GM19023 (cell line): Measurements from ENCODE around the gene NAA40.

ENCODE experiments used
- ATAC-seq: cut with Tn5 transposase; IDR thresholded peaks from one replicate; pipeline ENCODE4 v1.9.1; 2021; ENCODE audit warnings: mild to moderate bottlenecking, moderate library complexity; ENCODE audit not compliant: unreplicated experiment

The NAA40 gene

DNA sequence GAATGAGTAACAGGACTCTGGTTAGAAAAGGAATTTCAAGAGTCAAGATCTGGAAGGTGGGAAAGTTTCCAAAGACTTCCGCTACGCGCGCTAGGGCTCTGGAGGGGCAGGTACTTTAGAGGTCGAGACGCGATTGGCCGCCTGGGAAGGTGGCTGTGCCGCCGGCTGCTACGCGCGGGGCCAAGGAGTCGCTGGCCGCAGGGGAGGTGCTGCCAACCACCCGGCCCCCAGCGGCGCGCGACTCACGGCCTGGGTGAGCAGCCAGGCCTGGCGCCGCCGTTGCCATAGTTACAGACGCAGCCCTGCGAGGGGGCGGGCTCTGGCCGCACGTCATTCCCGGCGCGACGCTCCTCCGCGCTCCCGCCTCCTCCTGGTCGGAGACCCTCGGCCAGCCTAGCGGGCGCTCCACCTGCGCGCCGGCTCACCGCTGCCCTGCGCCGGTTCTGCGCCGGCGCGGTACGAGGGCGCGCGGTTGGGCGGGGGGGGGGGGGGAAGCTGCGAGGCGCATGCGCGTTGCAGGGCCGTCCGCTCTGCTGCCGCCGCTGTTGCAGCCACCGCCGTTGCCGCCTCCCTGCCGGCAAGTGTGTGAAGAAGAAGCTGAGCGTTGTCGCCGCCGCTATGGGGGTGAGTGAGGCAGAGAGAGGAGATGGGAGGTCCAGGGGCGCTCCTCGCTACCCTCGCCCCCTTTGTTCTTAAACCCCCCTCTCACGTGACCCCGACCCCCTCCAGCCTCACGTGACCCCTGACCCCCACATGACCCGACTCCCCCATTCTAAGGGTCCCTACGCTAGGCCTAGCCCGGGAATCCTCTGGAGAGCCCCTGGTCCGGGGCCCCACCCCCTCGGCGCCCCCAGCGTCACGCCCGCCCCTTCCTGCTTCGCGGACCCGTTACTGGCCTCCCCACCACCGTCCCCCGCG lies at the start of gene NAA40:
Gene NAA40 (plus strand): TSS at position 524 of the 918 bp plus-strand sequence. CDS start 95 bp downstream, at position 619.
- ATAC-seq, result peak; percentile 88

- ATAC-seq, result no peak
Observed at GRCh38 chr11:63889344-63889743, 49.5 kb upstream of the NAA40 start.

GRCh38 chr11:63890368-63890767 lies 48.4 kb upstream of the NAA40 start:
- no peak for ATAC-seq

- ATAC-seq, result no peak
Observed at GRCh38 chr11:63892228-63892627, 46.6 kb upstream of the NAA40 start.

- ATAC-seq, result no peak
Observed at GRCh38 chr11:63893355-63893754, 45.4 kb upstream of the NAA40 start.

DNA sequence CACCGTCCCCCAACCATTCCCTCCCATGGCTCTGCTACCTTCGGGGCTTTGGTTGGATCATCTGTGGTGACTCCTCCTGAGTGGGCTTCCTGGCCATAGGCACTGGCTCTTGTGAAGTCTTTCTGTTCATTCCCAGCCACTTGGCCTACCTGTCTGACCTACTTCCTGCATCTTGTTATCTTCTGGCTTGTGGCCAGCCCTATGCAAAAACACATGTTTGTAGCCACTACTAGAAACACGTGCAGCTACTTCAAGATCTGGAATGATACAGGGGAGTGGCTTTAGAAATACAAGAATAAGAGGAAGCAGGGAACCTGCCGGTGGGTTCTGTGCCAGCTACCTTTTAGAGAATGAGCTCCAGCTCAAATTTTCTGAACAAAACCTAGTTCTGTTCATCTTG lies 42.7 kb upstream of the NAA40 start:
- no peak for ATAC-seq

GRCh38 chr11:63897459-63898146 lies 41.2 kb upstream of the NAA40 start:
- ATAC-seq, result no peak

DNA sequence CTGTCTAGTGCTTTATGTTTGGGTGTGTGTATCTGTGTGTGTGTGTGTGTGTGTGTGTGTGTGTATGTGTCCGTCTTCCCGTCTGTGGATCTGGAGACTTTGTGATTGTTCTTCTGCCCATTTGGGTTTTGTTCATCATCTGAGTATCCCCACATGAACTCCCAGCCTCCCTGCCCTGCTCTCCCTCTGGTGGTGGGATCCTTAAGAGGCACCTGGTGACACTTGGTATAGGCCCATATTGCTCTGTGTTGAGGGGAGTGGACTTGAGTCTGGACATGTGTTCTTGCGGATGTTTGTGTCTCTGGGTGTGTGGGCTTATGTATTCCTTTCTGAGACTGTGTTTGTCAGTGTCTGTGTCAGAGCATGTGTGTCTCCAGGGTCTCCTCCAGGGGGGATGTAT lies 37.1 kb upstream of the NAA40 start:
- no peak for ATAC-seq

DNA sequence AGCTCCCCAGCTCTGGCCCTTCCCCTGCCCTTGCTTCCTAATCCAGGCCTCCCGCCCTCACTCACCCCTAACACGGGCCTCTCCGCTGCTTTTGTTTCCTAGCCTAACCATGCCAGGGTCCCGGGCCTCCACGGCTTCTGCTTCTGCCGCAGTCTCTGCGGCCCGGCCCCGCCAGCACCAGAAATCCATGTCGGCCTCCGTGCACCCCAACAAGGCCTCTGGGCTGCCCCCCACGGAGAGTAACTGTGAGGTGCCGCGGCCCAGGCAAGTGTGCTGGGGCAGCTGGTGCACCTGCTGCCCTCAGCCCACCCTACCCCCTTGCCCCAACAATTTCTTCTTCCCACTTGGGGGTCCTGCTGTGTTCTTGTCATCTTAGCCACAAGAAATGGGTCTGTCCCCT lies 34.9 kb upstream of the NAA40 start:
- no peak for ATAC-seq

DNA sequence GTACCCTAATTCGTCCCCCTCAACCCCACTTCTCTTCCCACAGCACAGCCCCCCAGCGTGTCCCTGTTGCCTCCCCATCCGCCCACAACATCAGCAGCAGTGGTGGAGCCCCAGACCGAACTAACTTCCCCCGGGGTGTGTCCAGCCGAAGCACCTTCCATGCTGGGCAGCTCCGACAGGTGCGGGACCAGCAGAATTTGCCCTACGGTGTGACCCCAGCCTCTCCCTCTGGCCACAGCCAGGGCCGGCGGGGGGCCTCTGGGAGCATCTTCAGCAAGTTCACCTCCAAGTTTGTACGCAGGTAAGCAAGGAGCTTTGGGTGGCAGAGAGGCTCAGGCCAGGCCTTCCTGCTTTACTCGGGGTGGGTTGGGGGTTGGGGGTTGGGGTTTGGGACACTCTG lies 34.1 kb upstream of the NAA40 start:
- ATAC-seq, result no peak

DNA sequence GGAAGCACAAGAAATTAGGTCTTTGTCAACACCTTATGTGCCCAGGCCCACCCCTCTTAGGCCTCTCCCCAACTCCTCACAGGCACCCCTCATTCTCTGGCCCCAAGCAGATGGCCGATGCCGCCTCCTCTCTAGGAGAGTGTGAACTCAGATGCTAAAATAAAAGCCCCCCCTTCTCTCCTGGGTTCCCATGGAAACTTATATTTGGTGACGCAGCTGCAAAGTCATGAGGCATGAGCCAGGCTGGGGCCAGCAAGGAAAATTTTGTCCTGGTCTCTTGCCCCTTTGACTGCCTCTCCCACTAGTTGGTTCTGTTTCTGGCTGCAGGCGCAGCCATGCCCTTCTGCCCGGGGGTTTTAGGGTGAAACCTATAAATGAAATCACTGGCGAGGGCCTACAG lies 33.6 kb upstream of the NAA40 start:
- no peak for ATAC-seq

DNA sequence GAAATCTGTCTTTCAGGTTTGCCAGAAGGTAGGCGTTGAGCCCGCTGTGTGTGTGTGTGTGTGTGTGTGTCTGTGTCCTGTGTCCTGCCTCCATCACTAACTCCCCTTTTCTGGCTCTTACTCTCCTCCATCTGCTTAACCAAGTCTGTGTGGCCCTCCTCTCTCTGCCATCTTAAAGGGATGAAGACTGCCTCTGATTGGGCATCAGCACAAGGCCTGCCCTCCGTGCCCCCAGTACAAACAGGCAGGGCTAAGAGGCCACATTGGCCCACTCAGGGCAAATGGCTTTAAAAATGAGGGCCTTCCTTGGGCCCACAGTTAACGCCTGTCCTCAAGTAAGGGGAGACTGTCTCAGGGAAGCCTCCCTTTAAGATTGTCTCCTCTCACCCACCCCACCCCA lies 32.7 kb upstream of the NAA40 start:
- no peak for ATAC-seq

GRCh38 chr11:63906585-63906984 lies 32.2 kb upstream of the NAA40 start:
- no peak for ATAC-seq

DNA sequence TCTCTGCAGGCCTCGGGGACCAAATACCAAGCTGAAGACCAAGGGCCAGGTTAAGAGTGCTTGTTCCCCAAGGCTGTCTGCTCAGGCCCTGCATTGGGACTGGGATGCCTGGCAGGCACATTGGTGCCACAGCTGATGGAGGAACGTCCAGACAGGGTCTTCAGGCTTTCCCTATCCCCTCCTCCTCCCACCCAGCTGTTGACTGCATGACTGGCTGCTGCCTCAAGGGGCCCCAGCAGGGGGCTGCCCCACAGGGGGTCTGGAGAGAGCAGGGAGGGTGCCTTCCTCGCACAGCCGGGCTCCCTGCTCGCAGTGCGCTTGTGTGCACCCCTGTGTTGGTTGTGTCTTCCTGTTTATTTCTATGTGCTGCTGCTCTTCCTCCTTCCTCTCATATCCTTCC lies 31.7 kb upstream of the NAA40 start:
- no peak for ATAC-seq

GRCh38 chr11:63907808-63908530 lies 30.8 kb upstream of the NAA40 start:
- ATAC-seq, result no peak

DNA sequence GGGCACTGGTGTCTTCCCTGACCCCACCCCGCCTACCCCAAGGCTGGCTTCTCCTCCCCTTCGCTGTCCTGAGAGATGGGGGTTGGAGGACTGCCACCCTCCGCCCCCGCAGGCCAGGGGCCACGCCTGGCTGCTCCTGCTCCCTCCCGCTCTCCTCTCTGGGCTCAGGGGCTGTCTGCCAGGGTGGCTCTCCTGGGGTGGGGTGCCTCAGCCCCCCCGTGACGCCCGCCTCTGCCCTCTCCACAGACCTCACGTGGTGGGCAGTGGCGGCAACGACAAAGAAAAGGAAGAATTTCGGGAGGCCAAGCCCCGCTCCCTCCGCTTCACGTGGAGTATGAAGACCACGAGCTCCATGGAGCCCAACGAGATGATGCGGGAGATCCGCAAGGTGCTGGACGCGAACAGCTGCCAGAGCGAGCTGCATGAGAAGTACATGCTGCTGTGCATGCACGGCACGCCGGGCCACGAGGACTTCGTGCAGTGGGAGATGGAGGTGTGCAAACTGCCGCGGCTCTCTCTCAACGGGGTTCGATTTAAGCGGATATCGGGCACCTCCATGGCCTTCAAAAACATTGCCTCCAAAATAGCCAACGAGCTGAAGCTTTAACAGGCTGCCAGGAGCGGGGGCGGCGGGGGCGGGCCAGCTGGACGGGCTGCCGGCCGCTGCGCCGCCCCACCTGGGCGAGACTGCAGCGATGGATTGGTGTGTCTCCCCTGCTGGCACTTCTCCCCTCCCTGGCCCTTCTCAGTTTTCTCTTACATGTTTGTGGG lies 30.0 kb upstream of the NAA40 start:
- ATAC-seq, result no peak

DNA sequence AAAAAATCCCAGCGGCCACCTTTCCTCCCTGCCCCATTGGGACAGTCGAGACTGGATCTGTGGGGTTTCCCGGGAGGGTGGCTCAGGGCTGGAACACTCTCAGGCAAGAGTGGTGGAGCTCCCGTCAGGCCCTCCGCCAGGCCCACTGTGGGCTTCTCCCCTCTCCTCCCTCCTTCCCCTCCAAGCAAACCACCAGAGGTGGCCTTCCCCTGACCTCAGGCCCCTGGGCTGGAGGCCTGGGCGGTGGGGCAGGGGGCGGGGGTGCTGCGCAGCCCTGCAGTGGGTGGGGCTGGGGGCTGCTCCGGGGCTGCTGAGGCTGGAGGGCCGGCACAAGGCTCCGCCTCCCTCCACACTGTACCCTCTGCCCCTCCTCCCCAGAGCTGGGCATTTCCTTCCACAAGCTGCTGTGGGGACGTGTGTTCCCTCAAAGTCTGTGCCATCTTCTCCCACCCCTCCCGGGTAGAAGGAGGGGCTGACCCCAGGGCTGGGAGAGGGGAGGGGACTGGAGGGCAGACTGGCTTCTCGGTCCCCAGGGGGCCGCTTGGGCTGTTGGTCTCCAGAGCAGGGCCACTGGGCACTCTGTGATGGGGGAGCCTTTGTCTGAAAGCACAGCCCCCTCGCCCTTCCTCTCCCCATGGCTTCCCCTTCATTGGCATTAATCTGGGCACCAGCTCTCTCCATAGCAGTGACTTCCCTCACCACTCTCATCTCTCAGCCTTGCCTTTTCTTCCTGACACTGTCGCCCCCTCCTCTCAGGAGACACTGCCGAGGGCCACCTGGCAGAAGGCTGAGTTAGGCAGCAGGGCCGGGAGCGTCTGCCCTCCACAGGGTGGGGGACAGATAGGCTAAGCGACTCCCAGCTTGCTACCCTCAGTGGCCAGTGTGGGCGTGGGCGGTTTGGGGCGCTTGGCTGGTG lies 29.0 kb upstream of the NAA40 start:
- ATAC-seq, result no peak

- no peak for ATAC-seq
Observed at GRCh38 chr11:63910675-63911074, 28.1 kb upstream of the NAA40 start.

GRCh38 chr11:63911440-63911839 lies 27.4 kb upstream of the NAA40 start:
- ATAC-seq, result no peak

- no peak for ATAC-seq
Observed at GRCh38 chr11:63911876-63912275, 26.9 kb upstream of the NAA40 start.
